ENCODE measurements around the gene SF3A1.

The SF3A1 gene

DNA sequence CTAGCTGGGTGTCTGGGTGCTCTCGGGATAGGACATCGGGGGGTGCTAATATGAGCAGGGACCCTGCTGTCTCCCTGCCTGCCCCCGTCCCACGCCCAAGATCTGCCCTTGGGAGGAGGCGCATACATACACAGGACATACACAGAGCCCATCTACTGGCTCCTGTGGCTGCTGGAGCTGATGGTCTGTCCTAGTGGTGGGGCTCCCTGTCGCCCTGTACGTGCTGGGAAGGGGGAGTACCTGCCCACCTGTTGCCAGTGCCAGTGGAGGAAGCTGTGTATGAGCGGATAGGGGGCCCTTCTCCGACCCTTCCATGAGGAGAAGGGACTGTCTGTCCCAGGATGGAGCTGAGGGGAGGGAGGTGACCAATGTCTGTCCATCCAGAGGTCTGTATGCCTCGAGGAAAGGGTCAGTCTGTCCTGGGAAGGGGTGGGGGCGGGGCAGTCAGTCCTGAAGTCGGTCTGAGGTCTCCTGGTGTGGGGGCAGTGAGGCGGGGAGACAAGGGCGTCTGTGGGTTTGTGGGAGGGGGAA is 30.9 kb downstream of the SF3A1 start:
- H3K27me3 Mint-ChIP-seq (ENCODE audit: low read depth, poor library complexity): peaks cover 6% of the 10 kb centered on the region
- no peak overlapping the region for H3K27ac Mint-ChIP-seq
- peaks cover 29% of the 10 kb centered on the region for H3K4me1 Mint-ChIP-seq
- peak; percentile 14 for DNase-seq
- TF ChIP-seq, protein P1, sequence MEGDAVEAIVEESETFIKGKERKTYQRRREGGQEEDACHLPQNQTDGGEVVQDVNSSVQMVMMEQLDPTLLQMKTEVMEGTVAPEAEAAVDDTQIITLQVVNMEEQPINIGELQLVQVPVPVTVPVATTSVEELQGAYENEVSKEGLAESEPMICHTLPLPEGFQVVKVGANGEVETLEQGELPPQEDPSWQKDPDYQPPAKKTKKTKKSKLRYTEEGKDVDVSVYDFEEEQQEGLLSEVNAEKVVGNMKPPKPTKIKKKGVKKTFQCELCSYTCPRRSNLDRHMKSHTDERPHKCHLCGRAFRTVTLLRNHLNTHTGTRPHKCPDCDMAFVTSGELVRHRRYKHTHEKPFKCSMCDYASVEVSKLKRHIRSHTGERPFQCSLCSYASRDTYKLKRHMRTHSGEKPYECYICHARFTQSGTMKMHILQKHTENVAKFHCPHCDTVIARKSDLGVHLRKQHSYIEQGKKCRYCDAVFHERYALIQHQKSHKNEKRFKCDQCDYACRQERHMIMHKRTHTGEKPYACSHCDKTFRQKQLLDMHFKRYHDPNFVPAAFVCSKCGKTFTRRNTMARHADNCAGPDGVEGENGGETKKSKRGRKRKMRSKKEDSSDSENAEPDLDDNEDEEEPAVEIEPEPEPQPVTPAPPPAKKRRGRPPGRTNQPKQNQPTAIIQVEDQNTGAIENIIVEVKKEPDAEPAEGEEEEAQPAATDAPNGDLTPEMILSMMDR (IDR thresholded peaks at IDR 0.05): no peak
- peaks cover 6% of the 10 kb centered on the region for H3K36me3 Mint-ChIP-seq (ENCODE audit: low read depth)
- H3K4me3 Mint-ChIP-seq: peak overlapping the region; percentile 77
- no peaks in the 10 kb centered on the region for H3K9me3 Mint-ChIP-seq

DNA sequence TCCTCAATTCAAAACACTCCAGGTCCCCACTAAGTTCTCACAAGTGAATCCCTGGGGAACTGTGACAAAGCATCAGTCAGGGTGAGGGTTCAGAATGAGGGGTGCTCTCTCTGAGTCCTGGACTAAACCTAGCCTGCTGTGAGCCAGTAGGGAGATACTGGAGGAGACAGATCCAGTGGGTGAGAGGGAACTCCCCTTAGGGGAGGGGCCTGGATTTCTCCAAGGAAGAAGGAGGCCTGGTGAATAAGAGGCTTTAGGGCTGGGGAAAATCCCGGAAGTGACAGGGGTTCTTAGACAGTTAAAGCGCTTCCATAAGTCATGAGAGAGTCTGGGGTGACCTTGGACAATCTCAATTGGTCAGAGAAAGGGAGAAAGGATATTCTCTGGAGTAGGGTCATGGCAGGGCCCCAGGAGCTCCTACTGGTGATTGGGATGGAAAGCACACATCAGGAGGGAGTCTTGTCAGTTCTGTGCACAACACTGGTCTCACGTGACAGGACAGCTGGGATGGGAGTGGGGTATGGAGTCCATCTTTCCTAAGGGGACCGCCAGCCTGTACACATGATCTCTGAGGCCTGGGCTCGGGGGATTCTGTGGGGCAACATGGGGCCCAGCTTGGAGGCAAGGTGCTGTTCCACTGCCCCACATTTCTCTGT is 31.5 kb downstream of the SF3A1 start:
- peaks cover 29% of the 10 kb centered on the region for H3K4me1 Mint-ChIP-seq
- no peaks in the 10 kb centered on the region for H3K9me3 Mint-ChIP-seq
- peaks cover 6% of the 10 kb centered on the region for H3K27me3 Mint-ChIP-seq (ENCODE audit: low read depth, poor library complexity)
- H3K27ac Mint-ChIP-seq: no peak overlapping the region
- H3K4me3 Mint-ChIP-seq: peak overlapping the region; percentile 77
- H3K36me3 Mint-ChIP-seq (ENCODE audit: low read depth): peaks cover under 1% of the 10 kb centered on the region
- TF ChIP-seq, protein P1 (IDR thresholded peaks at IDR 0.05): no peak
- DNase-seq: no peak

DNA sequence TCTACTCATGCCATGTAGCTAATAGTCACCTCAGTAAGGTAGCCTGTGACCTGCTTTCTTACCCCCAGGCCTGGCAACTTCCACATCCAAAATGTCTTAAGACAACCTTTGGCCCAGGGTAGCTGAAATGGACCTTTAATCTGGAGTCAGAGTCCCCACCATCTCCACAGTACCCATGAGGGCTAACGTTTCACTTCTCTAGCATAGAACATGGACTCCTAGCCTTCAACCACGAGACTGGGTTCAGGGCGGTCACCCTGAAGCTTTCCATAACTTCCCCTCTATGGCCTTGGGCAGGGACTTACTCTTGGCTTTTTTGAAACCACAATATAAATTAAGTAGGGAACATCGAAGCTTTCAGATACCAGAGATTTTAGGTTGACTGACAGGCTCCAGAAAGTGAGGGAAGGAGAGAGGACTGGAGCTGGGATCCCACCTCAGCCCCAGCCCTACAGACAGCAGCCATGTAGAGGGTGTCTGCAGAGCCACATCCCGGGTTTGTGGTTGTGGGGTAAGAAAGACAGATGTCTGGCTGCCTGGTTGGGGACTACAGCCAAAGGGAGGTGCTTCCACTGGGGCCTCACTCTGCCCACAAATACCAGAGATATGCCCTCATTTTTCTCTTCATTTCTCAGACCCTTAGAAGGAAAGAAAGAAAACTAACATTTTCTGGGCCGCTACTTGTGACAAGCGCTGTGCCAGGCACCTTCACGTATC is 32.5 kb downstream of the SF3A1 start:
- H3K4me1 Mint-ChIP-seq: peaks cover 29% of the 10 kb centered on the region
- no peak overlapping the region for H3K27ac Mint-ChIP-seq
- H3K36me3 Mint-ChIP-seq (ENCODE audit: low read depth): no peaks in the 10 kb centered on the region
- H3K4me3 Mint-ChIP-seq: no peak overlapping the region
- DNase-seq: no peak
- TF ChIP-seq, protein P1 (IDR thresholded peaks at IDR 0.05): no peak
- no peaks in the 10 kb centered on the region for H3K9me3 Mint-ChIP-seq
- H3K27me3 Mint-ChIP-seq (ENCODE audit: low read depth, poor library complexity): peaks cover 6% of the 10 kb centered on the region

DNA sequence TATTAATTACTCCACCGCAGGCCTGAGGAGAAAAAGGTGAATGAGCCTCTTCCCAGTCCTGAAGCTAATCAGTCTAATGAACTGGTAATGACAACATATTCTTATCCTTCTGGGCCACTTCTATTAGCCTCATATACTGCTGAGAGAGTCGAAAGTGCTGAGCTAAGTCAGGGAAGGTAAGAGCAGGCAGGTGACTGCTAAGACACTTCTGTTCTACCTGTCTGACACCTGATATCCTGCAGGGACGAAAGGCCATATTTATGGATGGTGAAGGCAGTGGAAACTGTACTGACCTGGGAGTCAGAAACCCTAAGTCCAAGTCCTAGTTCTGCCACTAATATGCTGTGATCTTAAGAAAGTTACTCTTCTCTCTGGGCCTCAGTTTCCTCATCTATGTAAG is 33.4 kb downstream of the SF3A1 start:
- H3K4me1 Mint-ChIP-seq: peaks cover 29% of the 10 kb centered on the region

DNA sequence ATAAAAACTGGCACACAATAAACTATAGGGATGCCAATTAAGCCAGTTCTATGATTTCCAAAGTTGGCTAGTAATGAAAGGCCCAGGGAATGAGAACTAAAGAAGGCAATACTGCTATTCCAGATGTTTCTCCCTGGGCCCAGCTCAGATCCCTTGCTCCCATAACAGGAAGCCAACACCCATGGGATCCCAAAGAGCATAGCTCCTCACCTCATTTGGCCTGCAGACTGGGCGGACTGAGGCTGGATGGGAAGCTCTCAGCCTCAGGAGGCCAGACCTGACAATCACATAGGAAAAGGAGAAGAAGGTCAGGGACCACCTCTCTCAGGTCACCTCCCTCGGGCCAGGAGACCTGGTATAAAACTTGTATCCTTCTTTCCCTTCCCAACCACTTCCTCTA is 35.2 kb downstream of the SF3A1 start:
- no peak for DNase-seq
- Mint-ChIP-seq H3K4me1 (peaks cover 21% of the 10 kb centered on the region), H3K27me3 (ENCODE audit: low read depth, poor library complexity) (peaks cover 3% of the 10 kb centered on the region), H3K9me3 (no peaks in the 10 kb centered on the region), H3K36me3 (ENCODE audit: low read depth) (no peaks in the 10 kb centered on the region), H3K27ac (no peak overlapping the region), H3K4me3 (no peak overlapping the region)
- TF ChIP-seq, protein P1 (IDR thresholded peaks at IDR 0.05): no peak

More for the DNA sequence above, 33.4 kb downstream of the SF3A1 start:
- TF ChIP-seq, protein P1 (IDR thresholded peaks at IDR 0.05): no peak
- Mint-ChIP-seq H3K27me3 (ENCODE audit: low read depth, poor library complexity) (peaks cover 3% of the 10 kb centered on the region), H3K9me3 (no peaks in the 10 kb centered on the region), H3K36me3 (ENCODE audit: low read depth) (no peaks in the 10 kb centered on the region), H3K4me3 (no peak overlapping the region), H3K27ac (no peak overlapping the region)
- no peak for DNase-seq
